Smooth muscle cell (in vitro differentiated cells): ENCODE results near the gene ACSL1. TPM values are rescaled to one million over a fixed set of nuclear protein-coding genes. Genes with fewer than 3 reads are reported as not detected.
A peak's percentile ranks its signal among the peaks of the same experiment; 100 is the strongest.

Source experiments
- DNase-seq: peaks from one replicate; lab custom pipeline; 2025; ENCODE audit not compliant: unreplicated experiment; lab: John Stamatoyannopoulos, UW
- H2AFZ ChIP-seq: fragments of 200-600 bp; sonication (generic); 2 replicates; pipeline ENCODE4 v1.6.0; 2016; ENCODE audit warnings: antibody characterized with exemption, low read depth, mild to moderate bottlenecking
- H3F3A ChIP-seq: fragments of 200-600 bp; sonication (generic); 2 replicates; pipeline ENCODE4 v1.6.0; 2017; ENCODE audit warnings: antibody characterized with exemption, low read depth
- H3K27ac ChIP-seq: fragments of 200-600 bp; sonication (generic); 2 replicates; pipeline ENCODE4 v1.5.1; 2016; ENCODE audit warnings: low read depth, mild to moderate bottlenecking
- H3K27me3 ChIP-seq: fragments of 200-600 bp; sonication (generic); 2 replicates; pipeline ENCODE4 v1.6.1; 2016; ENCODE audit warnings: low read depth, mild to moderate bottlenecking
- H3K36me3 ChIP-seq: fragments of 200-600 bp; sonication (generic); 2 replicates; pipeline ENCODE4 v1.5.1; 2016; ENCODE audit warnings: low read depth
- H3K4me1 ChIP-seq: fragments of 200-600 bp; sonication (generic); 2 replicates; pipeline ENCODE4 v1.5.1; 2016; ENCODE audit warnings: low read depth
- H3K4me2 ChIP-seq: fragments of 200-600 bp; sonication (generic); 2 replicates; pipeline ENCODE4 v1.6.0; 2016; ENCODE audit warnings: mild to moderate bottlenecking
- H3K4me3 ChIP-seq: fragments of 200-600 bp; sonication (generic); 2 replicates; pipeline ENCODE4 v1.5.1; 2016; ENCODE audit warnings: mild to moderate bottlenecking
- H3K79me2 ChIP-seq: fragments of 200-600 bp; sonication (generic); 2 replicates; pipeline ENCODE4 v1.6.0; 2016; ENCODE audit warnings: low read depth, mild to moderate bottlenecking
- H3K9ac ChIP-seq: fragments of 200-600 bp; sonication (generic); 2 replicates; pipeline ENCODE4 v1.6.0; 2016; ENCODE audit warnings: low read depth
- H3K9me3 ChIP-seq: fragments of 200-600 bp; sonication (generic); replicated peaks from 2 replicates; pipeline ENCODE4 v1.5.1; 2016; ENCODE audit warnings: low read depth
- H4K20me1 ChIP-seq: fragments of 200-600 bp; sonication (generic); 2 replicates; pipeline ENCODE4 v1.6.0; 2016; ENCODE audit warnings: low read depth
- CTCF ChIP-seq: fragments of 200-600 bp; sonication (generic); IDR thresholded peaks from 2 replicates; pipeline ENCODE4 v1.5.1; 2017; ENCODE audit warnings: borderline replicate concordance, mild to moderate bottlenecking, antibody characterized with exemption; ENCODE audit not compliant: insufficient read depth, poor library complexity, severe bottlenecking
- WGBS: methylation state at CpG from one replicate; pipeline ENCODE4 v1.1.7; 2016; ENCODE audit warnings: low lambda C conversion rate; 5-methylcytosine and 5-hydroxymethylcytosine counted together
- polyA plus RNA-seq: library from polyadenylated mRNA; unstranded; fragments of >200 nt; fragmentation: Nextera tagmentation; extraction: Ambion mirVana; gene quantifications from 2 replicates; pipeline ENCODE4 v1.2.1, GENCODE V29; 2016
- total RNA-seq: library from RNA; depleted of rRNA; stranded (reverse); fragments of >200 nt; gene quantifications from 2 replicates; pipeline ENCODE4 v1.2.3, GENCODE V29; 2014

The ACSL1 gene
- total and polyA plus RNA-seq, 2 experiments from 2014 or later = 13.8 to 24.5 TPM

GRCh38 chr4:184815046-184815877 lies 10.5 kb downstream of the ACSL1 start:
- Histone ChIP-seq H3K9ac (no peak overlapping the region), H3K27ac (peak overlapping the region; percentile 53)
- TF ChIP-seq CTCF = no peak

GRCh38 chr4:184814686-184815045 lies 11.1 kb downstream of the ACSL1 start:
- Histone ChIP-seq H3K9ac (no peak overlapping the region), H3F3A (peaks cover 7% of the 10 kb centered on the region), H3K27me3 (no peaks in the 10 kb centered on the region), H3K36me3 (no peaks in the 10 kb centered on the region), H3K79me2 (no peaks in the 10 kb centered on the region), H3K4me2 (peak overlapping the region; percentile 53), H3K4me1 (peaks cover 6% of the 10 kb centered on the region), H3K9me3 (no peaks in the 10 kb centered on the region), H3K27ac (peak overlapping the region; percentile 53), H3K4me3 (peak overlapping the region; percentile 30), H2AFZ (no peak overlapping the region), H4K20me1 (peaks cover 42% of the 10 kb centered on the region)
- 45% methylated on average over 5 of the region's 5 CpGs for WGBS
- TF ChIP-seq CTCF = no peak
- no peak for DNase-seq

More at GRCh38 chr4:184815046-184815877, 10.5 kb downstream of the ACSL1 start:
- Histone ChIP-seq H3K36me3 (no peaks in the 10 kb centered on the region), H3K4me2 (peak overlapping the region; percentile 53), H3K79me2 (no peaks in the 10 kb centered on the region), H2AFZ (no peak overlapping the region), H3F3A (peaks cover 7% of the 10 kb centered on the region), H3K9me3 (no peaks in the 10 kb centered on the region), H3K4me1 (peaks cover 6% of the 10 kb centered on the region), H3K4me3 (peak overlapping the region; percentile 30), H4K20me1 (peaks cover 43% of the 10 kb centered on the region), H3K27me3 (no peaks in the 10 kb centered on the region)
- WGBS = 25% methylated on average over 11 of the region's 11 CpGs
- DNase-seq = no peak

GRCh38 chr4:184812651-184813181 lies 13.1 kb downstream of the ACSL1 start:
- DNase-seq = no peak
- H3K27ac ChIP-seq = peak overlapping the region; percentile 25
- no peaks in the 10 kb centered on the region for H3K79me2 ChIP-seq
- no peaks in the 10 kb centered on the region for H3K36me3 ChIP-seq
- WGBS = 51% methylated on average over 8 of the region's 8 CpGs
- H3K9ac ChIP-seq = peak overlapping the region; percentile 1
- H2AFZ ChIP-seq = no peak overlapping the region
- no peaks in the 10 kb centered on the region for H3K9me3 ChIP-seq
- no peak overlapping the region for H3K4me3 ChIP-seq
- peaks cover 38% of the 10 kb centered on the region for H4K20me1 ChIP-seq
- H3F3A ChIP-seq = peaks cover 7% of the 10 kb centered on the region
- no peaks in the 10 kb centered on the region for H3K27me3 ChIP-seq
- peak overlapping the region; percentile 59 for H3K4me2 ChIP-seq
- TF ChIP-seq CTCF = no peak
- peaks cover 6% of the 10 kb centered on the region for H3K4me1 ChIP-seq

GRCh38 chr4:184812199-184812542 lies 13.6 kb downstream of the ACSL1 start:
- no peak for TF ChIP-seq CTCF
- Histone ChIP-seq H3K4me1 (peaks cover 6% of the 10 kb centered on the region), H3K79me2 (no peaks in the 10 kb centered on the region), H2AFZ (no peak overlapping the region), H4K20me1 (peaks cover 35% of the 10 kb centered on the region), H3K36me3 (no peaks in the 10 kb centered on the region), H3K9me3 (no peaks in the 10 kb centered on the region), H3K9ac (no peak overlapping the region), H3K27ac (no peak overlapping the region), H3K4me3 (no peak overlapping the region), H3K27me3 (no peaks in the 10 kb centered on the region), H3K4me2 (peak overlapping the region; percentile 59), H3F3A (peaks cover 7% of the 10 kb centered on the region)
- 75% methylated on average over 6 of the region's 6 CpGs for WGBS
- no peak for DNase-seq
